Measurements from ENCODE around the gene NUDT14.

DNA sequence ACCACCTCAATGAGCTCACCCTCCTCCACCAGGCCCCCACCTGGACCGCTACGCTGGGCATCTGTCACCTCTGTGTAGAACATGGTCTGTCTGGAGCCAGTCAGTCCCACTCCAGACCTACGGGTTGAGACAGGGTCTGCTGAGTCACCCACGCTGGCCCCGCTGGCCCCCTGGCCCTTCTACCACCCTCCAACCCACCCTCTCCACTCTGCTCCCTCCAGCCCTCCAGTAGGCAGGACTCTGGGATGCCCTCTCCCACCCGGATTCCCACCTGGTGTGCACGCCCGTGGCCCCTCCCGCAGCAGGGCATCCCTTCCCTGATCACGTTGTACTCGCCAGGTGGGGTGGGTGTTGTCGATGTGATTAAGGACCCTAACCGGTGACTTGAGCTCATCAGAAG is 8.0 kb downstream of the NUDT14 start:
- TF ChIP-seq POLR2A (IDR thresholded peaks at IDR 0.05) (no peak), CTCF (IDR thresholded peaks at IDR 0.05) (no peak)
